Lung (tissue), 12 donors: ENCODE measurements around the gene TTLL10. TPM values are rescaled to one million over a fixed set of nuclear protein-coding genes. Genes with fewer than 3 reads are reported as not detected.

ENCODE experiments used
- ATAC-seq: fragments of 200-7000 bp; cut with Tn5 transposase; one replicate; pipeline ENCODE4 v1.9.1; 2020; ENCODE audit warnings: moderate number of reproducible peaks; ENCODE audit not compliant: insufficient read depth, low FRiP score
- DNase-seq, 3 donors: peaks; one replicate each; pipeline ENCODE4 v3.0.0-alpha.2; 2013 to 2017
- H3K27ac ChIP-seq, 2 donors: one replicate each; pipeline ENCODE4 v1.5.1; 2013; ENCODE audit warnings: mild to moderate bottlenecking in 2 of 2, moderate library complexity in 2 of 2, control low read depth in 1 of 2, inconsistent platforms in 1 of 2, low read depth in 1 of 2, low read length in 1 of 2
- H3K27me3 ChIP-seq, 3 donors: one replicate each; pipeline ENCODE4 v1.5.1; 2013; ENCODE audit warnings: low read length in 2 of 3; ENCODE audit not compliant: control insufficient read depth in 3 of 3, insufficient read depth in 3 of 3
- H3K36me3 ChIP-seq, 4 donors: one replicate each; pipeline ENCODE4 v1.5.1; 2013; ENCODE audit warnings: low read length in 4 of 4, mild to moderate bottlenecking in 1 of 4, moderate library complexity in 1 of 4; ENCODE audit not compliant: control insufficient read depth in 4 of 4, insufficient read depth in 4 of 4
- H3K4me1 ChIP-seq, 5 donors: one replicate each; pipeline ENCODE4 v1.5.1; 2013; ENCODE audit warnings: low read length in 5 of 5, mild to moderate bottlenecking in 2 of 5, moderate library complexity in 1 of 5; ENCODE audit not compliant: control insufficient read depth in 5 of 5, insufficient read depth in 5 of 5
- H3K4me3 ChIP-seq: one replicate; pipeline ENCODE4 v1.5.1; 2013; ENCODE audit warnings: mild to moderate bottlenecking, control low read depth, moderate library complexity
- H3K9ac ChIP-seq, 2 donors: one replicate each; pipeline ENCODE4 v1.5.1; 2013; ENCODE audit warnings: low read length in 2 of 2, control low read depth in 1 of 2; ENCODE audit not compliant: insufficient read depth in 1 of 2
- H3K9me3 ChIP-seq, 4 donors: one replicate each; pipeline ENCODE4 v1.5.1; 2013; ENCODE audit warnings: low read length in 3 of 4, mild to moderate bottlenecking in 1 of 4, moderate library complexity in 1 of 4; ENCODE audit not compliant: control insufficient read depth in 4 of 4, insufficient read depth in 3 of 4
- WGBS, 2 donors: extraction: QIAGEN DNeasy Blood & Tissue Kit; methylation state at CpG; one replicate each; pipeline ENCODE4 v1.1.7; 2013; 5-methylcytosine and 5-hydroxymethylcytosine counted together
- polyA plus RNA-seq, 2 donors: library from polyadenylated mRNA; stranded (reverse); fragments of 200-250 nt; gene quantifications; one replicate each; pipeline ENCODE4 v1.2.1, GENCODE V29; 2013
- total RNA-seq, 2 donors: library from RNA; depleted of rRNA in 1 of 2; stranded (reverse); fragments of >200 nt in 1 of 2; gene quantifications; one replicate each; pipeline ENCODE4 v1.2.1, GENCODE V29; 2014 to 2021
- TF ChIP-seq, protein P1 (sequence below): IDR thresholded peaks from 2 replicates; pipeline ENCODE4 v1.5.1; 2012; ENCODE audit warnings: mild to moderate bottlenecking; ENCODE audit errors: control extremely low read depth, extremely low read depth
- donor health status: control.
- donor health status: control.
- donor health status: Bipolar disorder and iron deficiency.
- donor health status: healthy.
- donor health status: DM: yes; HTN: yes; CAD: no.

The TTLL10 gene
- total and polyA plus RNA-seq, 4 donors: 3.7 to 19.7 (median 4.5) TPM

DNA sequence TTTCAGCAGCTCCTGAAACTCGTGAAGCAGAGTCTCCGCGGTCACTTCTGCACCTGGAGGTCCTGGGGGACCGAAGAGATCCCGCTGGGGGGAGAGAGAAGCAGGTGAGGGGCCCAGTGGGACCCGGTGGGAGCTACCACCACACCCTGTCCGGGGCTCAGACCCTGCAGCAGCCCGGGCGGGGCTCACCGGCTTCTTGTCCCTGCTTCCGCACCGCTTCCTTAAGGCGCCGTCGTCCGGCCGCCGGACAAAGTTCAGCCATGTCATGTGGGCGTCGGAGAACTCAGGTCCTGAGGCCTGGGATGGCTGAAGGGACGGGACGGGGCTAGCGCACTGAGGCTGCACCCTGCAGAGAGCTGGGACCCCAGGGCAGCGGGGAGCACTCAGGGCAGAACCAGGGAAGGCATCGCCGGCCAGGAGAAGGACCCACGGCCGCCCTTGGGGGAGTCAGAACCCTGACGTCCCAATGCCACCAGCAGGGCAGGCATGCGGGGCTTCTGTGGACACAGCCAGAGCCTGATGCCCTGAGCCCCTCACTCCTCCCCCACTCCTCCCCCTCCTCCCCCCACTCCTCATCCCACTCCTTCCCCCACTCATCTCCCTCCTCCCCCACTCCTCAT lies 70.6 kb downstream of the TTLL10 start:
- H3K9ac ChIP-seq: no peak overlapping the region
- no peak for ATAC-seq
- WGBS, 2 donors: 65 to 74% methylated on average over 28 to 30 of the region's 30 CpGs
- H3K4me1 ChIP-seq: peaks cover 0 to 5% (median 0%) of the 10 kb centered on the region in 5 donors
- no peak overlapping the region for H3K4me3 ChIP-seq
- H3K9me3 ChIP-seq: peaks cover 0 to 7% (median 0%) of the 10 kb centered on the region in 4 donors
- no peak for DNase-seq
- TF ChIP-seq, protein P1, sequence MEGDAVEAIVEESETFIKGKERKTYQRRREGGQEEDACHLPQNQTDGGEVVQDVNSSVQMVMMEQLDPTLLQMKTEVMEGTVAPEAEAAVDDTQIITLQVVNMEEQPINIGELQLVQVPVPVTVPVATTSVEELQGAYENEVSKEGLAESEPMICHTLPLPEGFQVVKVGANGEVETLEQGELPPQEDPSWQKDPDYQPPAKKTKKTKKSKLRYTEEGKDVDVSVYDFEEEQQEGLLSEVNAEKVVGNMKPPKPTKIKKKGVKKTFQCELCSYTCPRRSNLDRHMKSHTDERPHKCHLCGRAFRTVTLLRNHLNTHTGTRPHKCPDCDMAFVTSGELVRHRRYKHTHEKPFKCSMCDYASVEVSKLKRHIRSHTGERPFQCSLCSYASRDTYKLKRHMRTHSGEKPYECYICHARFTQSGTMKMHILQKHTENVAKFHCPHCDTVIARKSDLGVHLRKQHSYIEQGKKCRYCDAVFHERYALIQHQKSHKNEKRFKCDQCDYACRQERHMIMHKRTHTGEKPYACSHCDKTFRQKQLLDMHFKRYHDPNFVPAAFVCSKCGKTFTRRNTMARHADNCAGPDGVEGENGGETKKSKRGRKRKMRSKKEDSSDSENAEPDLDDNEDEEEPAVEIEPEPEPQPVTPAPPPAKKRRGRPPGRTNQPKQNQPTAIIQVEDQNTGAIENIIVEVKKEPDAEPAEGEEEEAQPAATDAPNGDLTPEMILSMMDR: no peak
- peaks cover 6 to 27% (median 26%) of the 10 kb centered on the region in 3 donors for H3K27me3 ChIP-seq
- no peaks in the 10 kb centered on the region for H3K36me3 ChIP-seq
- H3K27ac ChIP-seq: no peak overlapping the region

DNA sequence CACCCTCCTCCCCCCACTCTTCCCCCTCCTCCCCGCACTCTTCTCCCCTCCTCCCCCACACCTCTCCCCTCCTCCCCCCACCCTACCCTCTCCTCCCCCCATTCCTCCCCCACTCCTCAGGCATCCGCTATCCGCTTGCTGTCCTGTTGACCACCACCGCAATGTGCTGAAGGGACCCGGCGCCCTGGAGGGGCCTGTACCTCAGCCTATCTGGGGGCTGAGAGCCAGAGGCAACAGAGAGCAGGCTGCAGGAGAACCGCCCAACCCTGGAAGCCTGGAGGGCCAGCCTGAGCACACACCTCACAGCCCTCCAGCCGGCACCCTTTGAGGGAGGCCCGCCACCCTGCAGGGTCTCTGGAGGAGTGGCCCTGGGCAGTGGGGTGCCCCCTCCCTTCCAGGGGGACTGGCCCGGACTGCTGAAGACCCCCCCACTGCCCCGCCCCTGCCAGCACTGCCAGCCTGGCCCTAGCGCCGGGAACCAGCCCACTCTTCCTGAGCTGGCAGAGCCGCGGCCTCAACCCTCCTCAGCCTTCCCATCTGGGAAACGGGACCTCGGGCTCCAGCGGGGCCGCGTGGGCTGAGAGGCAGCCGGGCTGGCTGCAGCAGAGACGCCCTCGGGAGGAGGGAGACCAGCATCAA lies 71.6 kb downstream of the TTLL10 start:
- Histone ChIP-seq H3K9ac (no peak overlapping the region), H3K27me3 (peaks cover 6 to 27% (median 19%) of the 10 kb centered on the region in 3 donors), H3K9me3 (peaks cover 0 to 7% (median 0%) of the 10 kb centered on the region in 4 donors), H3K4me1 (peaks cover 0 to 5% (median 0%) of the 10 kb centered on the region in 5 donors), H3K27ac (no peak overlapping the region), H3K36me3 (no peaks in the 10 kb centered on the region), H3K4me3 (no peak overlapping the region)
- DNase-seq (no peak), ATAC-seq (no peak)
- WGBS, 2 donors: 69 to 77% methylated on average over 18 to 23 of the region's 23 CpGs
- TF ChIP-seq, protein P1: no peak

DNA sequence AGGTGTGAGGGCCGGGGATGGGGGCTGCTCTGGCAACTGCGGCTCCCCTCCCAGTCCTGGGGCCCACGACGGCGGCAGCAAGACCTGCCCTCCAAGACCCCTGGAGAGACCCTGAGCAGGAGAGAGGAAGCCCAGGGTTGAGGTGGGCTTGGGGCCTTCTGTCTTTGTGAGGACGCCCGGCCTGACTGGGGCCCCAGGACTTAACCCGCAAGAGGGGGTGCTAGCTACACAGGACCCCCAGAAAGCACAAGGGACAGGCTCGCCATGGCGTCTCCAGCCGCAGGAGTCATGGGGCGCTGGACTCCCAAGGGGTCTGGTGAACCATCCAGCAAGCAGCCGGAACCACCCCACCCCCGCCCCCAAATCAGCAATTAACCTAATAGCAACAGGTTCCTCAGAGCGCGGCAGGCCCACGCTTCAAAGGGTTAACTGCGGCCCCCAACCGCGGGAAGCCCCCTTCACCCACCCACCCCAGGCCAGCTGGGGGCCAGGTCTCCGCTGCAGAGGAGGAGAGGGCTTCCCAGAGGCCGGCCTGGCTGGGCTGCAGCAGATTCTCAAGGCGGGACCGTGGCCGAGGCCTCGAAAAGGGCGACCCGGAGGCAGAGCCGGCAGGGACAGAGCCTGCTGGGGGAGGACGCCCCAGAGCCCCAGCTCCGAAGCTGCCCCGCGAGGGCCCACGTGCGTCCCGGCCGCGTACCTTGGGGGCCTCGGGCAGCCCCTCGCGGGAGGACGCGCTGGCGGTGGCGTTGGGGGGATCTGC lies 72.3 kb downstream of the TTLL10 start:
- no peak for DNase-seq
- 36 to 40% methylated on average over 32 to 45 of the region's 45 CpGs for whole genome bisulfite sequencing, 2 donors
- ATAC-seq: no peak
- peaks cover 0 to 5% (median 0%) of the 10 kb centered on the region in 5 donors for H3K4me1 ChIP-seq
- H3K9me3 ChIP-seq: peaks cover 0 to 7% (median 0%) of the 10 kb centered on the region in 4 donors
- TF ChIP-seq, protein P1: no peak
- H3K27ac ChIP-seq: no peak overlapping the region
- H3K36me3 ChIP-seq: no peaks in the 10 kb centered on the region
- no peak overlapping the region for H3K9ac ChIP-seq
- H3K4me3 ChIP-seq: no peak overlapping the region
- H3K27me3 ChIP-seq: peaks cover 6 to 27% (median 19%) of the 10 kb centered on the region in 3 donors
